SHP77 treated with DMSO at 0.1 percent for 48 hours (cell line): ENCODE results near the gene SNRPA.
A peak's percentile ranks its signal among the peaks of the same experiment; 100 is the strongest.
"Not testable (repeated sequence)": the region's sequence is repeated elsewhere in the genome, so short reads cannot be mapped to it uniquely, and the experiment has no call there.

Experiments used
- DNase-seq: peaks from one replicate; lab custom pipeline; 2025; lab: John Stamatoyannopoulos, UW

SNRPA gene

GRCh38 chr19:40802300-40803169 is 51.5 kb downstream of the SNRPA start:
- no peak for DNase-seq

GRCh38 chr19:40803170-40803856 is 52.3 kb downstream of the SNRPA start:
- DNase-seq, result no peak

DNA sequence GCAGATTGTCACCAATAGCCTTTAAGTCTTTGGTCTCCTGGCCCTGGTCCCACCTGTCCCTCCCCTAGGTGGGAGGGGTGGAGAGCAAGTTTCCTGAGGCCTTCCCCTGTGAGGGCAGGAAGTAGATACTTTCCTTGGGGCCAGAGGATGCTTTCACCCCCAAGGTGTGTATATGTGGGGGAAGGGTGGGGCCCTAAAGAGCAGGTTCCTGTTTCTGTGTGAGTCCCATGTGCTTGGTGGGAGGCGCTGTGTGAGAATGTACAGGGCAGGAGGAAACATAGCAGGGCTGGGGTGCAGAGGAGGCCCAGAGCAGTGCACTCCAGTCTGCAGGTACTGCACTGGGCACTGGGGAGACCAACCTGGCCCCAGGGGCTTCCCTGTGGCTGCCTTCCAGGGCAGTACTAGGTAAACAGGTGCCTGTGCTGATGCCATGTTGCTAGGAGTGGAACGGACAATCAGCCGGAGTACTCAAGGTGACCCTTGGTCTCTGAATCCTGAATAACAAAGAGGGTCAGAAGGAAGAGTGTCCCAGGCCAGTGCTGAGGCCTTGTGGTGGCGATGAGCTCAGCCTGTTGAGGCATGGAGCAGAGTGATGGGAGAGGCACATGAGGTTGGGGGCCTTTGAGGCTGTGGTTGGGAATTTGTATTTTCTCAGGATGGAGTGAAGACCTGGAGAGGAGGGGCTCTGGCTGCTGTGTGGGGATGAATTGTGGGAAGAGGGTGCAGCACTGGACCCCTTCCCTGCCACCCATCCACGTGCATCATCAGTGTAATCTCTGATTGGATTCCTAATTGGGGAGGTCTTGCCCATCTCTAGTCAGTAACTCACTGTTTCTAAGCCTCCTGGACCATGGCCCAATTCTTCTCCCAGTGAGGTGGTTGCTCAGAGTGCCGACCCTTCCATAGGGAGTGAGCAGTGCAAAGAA is 53.1 kb downstream of the SNRPA start:
- DNase-seq, result no peak

GRCh38 chr19:40804783-40805242 is 53.8 kb downstream of the SNRPA start:
- no peak for DNase-seq

DNA sequence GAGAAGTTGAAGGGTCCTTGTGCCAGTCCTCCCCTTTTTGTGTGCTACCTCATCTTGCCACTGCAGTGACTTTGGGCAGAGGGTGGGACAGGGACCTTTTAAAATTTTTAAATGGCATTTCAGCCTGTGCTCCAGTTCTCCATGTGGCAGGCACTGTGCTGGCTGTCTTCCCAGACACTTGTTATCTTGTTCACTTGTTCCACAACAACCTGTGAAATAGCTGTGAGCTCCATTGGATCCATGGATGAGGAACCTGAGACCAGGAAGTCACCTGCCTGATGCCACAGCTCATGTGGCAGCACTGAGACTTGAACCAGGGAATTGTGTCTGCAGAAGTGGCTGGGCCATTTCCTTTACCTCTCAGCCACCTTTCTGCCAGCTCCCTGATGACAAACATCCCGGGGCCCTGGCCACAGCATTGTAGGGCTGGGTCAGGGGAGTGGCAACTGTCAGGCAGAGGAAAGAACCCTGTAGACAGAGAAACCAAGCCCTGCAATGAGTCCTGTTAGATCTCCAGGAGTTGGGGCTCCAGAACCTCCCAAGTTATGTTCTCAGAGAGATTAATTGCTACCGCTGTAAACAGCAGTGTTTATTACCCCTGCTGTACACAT is 54.4 kb downstream of the SNRPA start:
- no peak for DNase-seq

DNA sequence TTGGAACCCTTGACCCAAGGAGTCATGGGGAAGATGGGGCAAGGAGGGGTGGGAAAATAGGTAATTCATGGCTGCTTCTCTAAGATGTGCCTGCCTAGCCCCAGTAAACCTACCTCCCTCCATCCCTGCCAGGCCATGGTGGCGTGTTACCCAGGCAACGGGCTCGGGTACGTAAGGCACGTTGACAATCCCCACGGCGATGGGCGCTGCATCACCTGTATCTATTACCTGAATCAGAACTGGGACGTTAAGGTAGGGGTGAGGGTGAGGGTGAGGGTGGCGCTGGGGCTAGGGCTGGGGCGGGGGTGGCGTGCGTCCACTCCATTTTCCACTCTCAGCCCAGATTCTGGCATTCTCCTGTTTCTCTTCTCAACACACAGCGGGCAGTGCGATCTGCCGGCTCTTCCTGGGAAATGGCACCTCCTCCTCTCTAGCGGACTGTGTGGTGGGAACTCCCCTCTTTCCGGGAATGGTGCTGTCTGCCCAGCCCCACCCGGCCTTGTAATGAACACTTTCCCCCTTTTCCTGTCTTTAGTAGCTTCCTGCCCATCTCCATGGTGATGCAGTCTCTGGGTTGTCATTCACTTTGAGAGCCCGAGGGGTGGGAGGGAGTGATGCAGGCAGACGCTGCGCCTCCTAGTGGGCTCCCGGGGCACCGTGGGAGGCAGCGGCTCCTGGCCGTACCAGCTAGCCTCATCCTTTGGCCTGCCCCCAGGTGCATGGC is 55.6 kb downstream of the SNRPA start:
- DNase-seq, result peak; percentile 43

DNA sequence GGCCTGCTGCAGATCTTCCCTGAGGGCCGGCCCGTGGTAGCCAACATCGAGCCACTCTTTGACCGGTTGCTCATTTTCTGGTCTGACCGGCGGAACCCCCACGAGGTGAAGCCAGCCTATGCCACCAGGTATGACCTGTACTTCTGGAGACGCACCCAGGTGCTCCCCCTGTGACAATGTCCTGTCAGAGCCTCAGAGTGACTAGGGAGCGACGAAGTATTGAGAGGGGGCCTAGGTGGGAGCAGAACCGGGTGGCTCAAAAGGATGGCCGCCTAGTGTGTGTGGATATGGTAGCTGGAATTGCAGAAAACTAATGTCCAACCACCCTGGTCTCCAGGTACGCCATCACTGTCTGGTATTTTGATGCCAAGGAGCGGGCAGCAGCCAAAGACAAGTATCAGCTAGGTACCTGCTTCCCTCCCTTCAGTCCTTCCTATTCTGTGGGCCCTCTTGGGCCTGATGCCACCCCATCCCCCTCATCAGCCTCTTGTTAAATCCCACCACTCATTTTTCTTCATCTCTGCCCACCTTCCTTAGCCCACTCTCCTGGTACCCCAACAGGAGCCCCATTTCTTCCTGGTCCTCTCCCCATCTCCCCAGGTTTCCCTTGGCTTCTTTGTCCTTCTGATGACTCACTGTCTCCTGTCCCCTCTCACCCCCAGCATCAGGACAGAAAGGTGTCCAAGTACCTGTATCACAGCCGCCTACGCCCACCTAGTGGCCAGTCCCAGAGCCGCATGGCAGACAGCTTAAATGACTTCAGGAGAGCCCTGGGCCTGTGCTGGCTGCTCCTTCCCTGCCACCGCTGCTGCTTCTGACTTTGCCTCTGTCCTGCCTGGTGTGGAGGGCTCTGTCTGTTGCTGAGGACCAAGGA is 56.4 kb downstream of the SNRPA start:
- no peak for DNase-seq

- DNase-seq, result no peak
Observed at GRCh38 chr19:40808021-40808325, 57.0 kb downstream of the SNRPA start.

- no peak for DNase-seq
Observed at GRCh38 chr19:40808497-40808896, 57.5 kb downstream of the SNRPA start.

DNA sequence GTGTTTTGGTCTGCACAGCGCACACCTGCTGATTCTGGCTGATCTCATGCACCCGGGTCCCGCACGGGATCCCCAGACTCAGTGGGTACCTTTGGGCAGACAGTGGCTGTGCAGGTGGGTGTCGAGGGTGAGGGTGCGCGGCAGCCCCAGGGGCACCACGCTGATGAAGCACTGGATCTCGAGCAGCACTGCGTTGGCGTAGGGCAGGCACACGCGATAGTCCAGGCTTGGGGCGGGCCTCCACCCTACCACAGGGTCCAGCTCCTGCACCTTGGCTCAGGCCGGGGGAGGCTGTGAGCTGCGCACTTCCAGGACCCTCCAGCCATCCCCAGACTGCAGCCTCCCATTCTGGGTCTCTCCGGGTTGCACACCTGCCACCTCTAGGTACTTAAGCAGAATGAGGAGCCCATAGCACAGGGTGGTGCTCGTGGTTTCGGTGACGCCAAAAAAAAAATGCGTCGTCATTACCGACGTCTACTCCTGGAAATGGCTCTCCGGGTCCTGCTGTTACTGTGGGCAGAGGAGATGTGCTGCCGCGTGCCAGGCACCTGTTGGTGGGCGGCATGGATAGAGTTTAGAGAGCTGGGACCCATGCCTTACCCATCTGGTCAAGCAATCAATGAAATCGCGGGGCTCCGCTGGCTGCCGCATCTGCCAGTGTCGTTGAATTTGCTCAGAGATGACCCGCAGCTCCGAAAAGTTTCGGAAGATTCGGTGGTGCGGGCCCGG is 58.5 kb downstream of the SNRPA start:
- DNase-seq, result no peak

DNA sequence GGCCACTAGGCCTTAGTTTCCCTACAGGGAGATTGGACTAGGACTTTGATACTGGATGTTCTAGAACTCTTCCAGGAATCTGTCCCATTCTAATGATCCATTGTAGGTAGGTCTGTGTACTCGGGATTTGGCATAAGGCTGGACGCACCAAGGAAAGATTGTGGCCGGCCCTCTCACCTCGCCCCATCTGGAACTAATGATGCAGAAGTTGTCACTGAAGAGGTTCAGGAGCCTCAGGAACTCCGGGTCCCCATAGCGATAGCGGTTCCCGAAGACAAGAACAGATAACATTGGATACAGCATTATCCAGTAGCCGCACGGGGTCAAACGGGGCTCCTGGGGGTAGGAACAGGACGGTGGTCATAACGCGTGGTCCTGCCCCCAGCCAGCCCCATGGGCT is 59.2 kb downstream of the SNRPA start:
- DNase-seq, result no peak

DNA sequence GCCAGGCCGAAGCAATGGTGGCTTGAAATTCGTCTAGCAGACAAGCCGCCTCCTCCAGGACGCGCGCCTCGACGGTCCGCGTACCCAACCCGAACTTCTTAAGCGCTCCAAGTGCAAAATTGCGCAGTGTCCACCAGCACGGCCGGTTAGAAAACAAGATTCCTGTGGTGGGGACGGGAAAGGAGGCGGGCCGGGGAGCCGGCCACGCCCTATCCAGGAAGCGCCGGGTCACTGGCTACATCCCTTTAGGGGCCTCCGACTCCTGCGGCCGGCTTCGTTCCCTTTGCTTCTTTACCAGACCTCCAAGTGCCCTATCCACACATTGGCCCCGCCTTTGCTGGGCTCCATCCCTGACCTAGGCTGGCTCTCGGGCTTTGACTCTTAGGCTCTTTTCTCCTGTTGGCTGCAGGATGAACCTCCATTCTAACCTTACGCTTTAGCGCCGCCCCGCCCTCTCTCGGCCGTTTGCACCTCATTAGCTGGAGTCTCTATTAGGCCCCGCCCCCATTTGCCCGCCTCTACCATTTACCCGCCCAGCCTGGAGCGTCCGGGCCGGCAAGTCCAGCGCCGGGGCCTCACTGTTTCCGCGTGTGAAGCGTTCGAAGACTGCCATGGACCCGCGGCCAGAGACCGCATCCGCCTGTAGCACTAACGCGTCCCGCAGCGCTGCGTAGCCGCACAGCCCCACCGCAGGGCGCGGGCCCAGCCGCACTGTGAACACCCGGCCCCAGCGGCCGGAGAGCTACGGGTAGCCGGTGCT is 59.8 kb downstream of the SNRPA start:
- peak; percentile 27 for DNase-seq

DNA sequence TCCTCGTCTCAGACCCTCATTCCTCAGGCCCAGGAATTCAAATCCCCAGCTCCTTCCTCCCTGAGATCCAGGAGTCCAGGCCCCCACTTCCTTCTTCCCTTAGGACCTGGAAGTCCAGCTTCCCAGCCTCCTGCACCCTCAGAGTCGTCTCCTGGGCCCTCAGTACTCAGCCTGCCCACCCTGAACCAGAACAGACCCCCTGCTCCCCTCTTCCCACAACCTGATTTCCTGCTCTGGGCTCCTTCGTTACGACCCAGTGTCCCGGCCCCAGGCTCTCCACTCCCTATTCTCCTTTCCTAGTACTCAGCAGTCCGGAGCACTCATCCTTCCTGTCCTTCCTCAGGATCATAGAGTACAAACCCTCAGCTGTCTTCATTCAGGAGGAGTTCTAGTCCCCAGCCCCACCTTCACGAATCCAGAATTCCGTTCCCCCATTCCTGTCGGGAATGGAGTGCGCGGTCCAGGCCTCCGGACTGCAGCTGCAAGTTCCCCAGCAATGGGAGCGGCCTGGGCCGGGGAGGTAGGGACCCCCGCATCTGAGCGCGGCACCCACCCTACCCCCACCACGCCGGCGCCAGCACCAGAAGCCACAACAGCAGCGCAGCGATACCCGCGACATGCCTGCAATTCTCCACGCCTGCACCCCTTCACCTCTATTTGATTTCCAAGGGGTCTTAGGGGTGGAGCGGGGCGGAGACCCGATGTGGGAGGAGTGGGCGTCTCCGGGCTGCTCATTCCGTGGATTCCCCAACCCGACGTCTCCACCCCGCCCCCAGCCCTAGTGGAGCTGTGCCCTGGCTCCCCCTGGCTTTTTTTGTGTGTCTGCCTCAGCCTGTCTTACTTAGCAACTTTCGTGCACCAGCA is 60.7 kb downstream of the SNRPA start:
- DNase-seq, result no peak

GRCh38 chr19:40812571-40812970 is 61.6 kb downstream of the SNRPA start:
- not testable (repeated sequence) for DNase-seq

DNA sequence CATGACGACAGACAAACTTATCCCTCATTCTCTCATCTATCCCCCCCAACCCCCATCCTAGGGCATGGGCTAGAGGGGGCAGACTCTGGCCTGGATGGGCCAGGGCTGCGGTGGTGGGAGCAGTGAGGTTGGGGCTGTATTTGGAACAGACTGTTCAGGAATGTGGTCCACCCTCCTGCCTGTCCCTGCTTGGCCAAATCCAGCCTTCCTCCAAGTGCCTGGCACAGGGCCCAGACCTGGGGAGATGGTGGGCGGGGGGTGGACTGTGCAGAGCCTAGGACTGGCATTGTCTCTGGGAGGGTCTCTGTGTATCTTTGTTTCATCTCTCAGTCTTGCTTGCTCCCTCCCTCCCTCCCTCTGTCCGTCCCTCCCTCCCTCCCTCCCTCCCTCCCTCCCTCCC is 62.2 kb downstream of the SNRPA start:
- no peak for DNase-seq
